ENCODE data around the gene PNPLA2. TPM values are rescaled to one million over a fixed set of nuclear protein-coding genes. Genes with fewer than 3 reads are reported as not detected.

PNPLA2 gene
- total and polyA plus RNA-seq, 2 donors, result 10.5 to 83.6 TPM

- 95% methylated on average over 11 of the region's 11 CpGs for WGBS
- no peaks in the 10 kb centered on the region for H3K4me1 ChIP-seq (ENCODE audit: control insufficient read depth in 2 of 2, insufficient read depth in 2 of 2, low read length in 2 of 2)
- peaks cover 0 to 6% of the 10 kb centered on the region in 2 donors for H3K36me3 ChIP-seq (ENCODE audit: control insufficient read depth in 2 of 2, insufficient read depth in 2 of 2, low read length in 1 of 2)
- H3K9me3 ChIP-seq (ENCODE audit: control insufficient read depth in 2 of 2, insufficient read depth in 1 of 2, low read length in 1 of 2), result peaks cover 0 to 1% of the 10 kb centered on the region in 2 donors
- H3K4me3 ChIP-seq (ENCODE audit: low read length in 2 of 2), result no peak overlapping the region
- no peaks in the 10 kb centered on the region for H3K27me3 ChIP-seq (ENCODE audit: control insufficient read depth in 2 of 2, insufficient read depth in 1 of 2, low read length in 1 of 2)
- DNase-seq (ENCODE audit: low read depth in 6 of 9, low spot score in 9 of 9), result no peak
- H3K27ac ChIP-seq (ENCODE audit: low read depth in 1 of 2, low read length in 1 of 2), result no peak overlapping the region
These were observed 46.2 kb downstream of the PNPLA2 start for GRCh38 chr11:864898-865297.

DNA sequence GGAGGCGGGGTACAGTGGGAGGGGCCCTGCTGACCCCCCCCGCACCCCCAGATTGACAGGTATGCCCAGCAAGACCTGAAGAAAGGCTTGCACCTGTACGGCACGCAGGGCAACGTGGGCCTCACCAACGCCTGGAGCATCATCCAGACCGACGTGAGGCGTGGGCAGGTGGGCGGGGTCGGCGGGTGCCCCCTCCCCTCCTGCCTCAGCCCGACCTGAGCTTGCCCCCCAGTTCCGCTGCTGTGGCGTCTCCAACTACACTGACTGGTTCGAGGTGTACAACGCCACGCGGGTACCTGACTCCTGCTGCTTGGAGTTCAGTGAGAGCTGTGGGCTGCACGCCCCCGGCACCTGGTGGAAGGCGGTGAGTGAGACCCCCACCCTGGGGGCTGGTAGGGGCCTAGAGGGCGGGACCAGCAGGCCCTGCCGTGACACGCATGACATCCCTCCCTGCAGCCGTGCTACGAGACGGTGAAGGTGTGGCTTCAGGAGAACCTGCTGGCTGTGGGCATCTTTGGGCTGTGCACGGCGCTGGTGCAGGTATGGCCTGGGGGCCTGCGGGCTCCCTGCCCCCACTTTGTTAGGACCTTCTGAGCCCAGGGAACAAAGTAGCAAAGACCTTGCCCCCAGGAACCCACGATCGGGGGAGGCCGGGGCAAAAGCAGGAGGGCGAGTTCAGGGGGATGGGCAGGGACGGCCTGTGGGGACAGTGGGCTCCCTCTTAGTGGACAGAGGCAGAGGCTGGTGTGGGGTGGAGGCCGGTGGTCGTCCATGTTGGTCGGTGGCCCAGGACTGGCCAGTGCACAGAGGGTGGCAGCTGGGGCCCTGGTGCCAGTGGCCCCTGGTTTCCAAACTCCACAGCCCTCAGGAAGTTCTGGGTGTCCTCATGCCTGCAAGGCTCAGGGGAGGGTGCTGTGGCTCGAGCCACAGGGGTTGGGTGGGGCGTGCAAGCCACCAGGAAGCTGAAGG is 47.0 kb downstream of the PNPLA2 start:
- H3K36me3 ChIP-seq (ENCODE audit: control insufficient read depth in 2 of 2, insufficient read depth in 2 of 2, low read length in 1 of 2), result peaks cover 0 to 6% of the 10 kb centered on the region in 2 donors
- H3K4me1 ChIP-seq (ENCODE audit: control insufficient read depth in 2 of 2, insufficient read depth in 2 of 2, low read length in 2 of 2), result no peaks in the 10 kb centered on the region
- H3K27ac ChIP-seq (ENCODE audit: low read depth in 1 of 2, low read length in 1 of 2), result no peak overlapping the region
- no peak overlapping the region for H3K4me3 ChIP-seq (ENCODE audit: low read length in 2 of 2)
- no peaks in the 10 kb centered on the region for H3K27me3 ChIP-seq (ENCODE audit: control insufficient read depth in 2 of 2, insufficient read depth in 1 of 2, low read length in 1 of 2)
- WGBS, result 92% methylated on average over 41 of the region's 41 CpGs
- DNase-seq (ENCODE audit: low read depth in 6 of 9, low spot score in 9 of 9), result no peak
- H3K9me3 ChIP-seq (ENCODE audit: control insufficient read depth in 2 of 2, insufficient read depth in 1 of 2, low read length in 1 of 2), result peaks cover 0 to 1% of the 10 kb centered on the region in 2 donors

- no peaks in the 10 kb centered on the region for H3K27me3 ChIP-seq (ENCODE audit: control insufficient read depth in 2 of 2, insufficient read depth in 1 of 2, low read length in 1 of 2)
- peaks cover 0 to 9% of the 10 kb centered on the region in 2 donors for H3K36me3 ChIP-seq (ENCODE audit: control insufficient read depth in 2 of 2, insufficient read depth in 2 of 2, low read length in 1 of 2)
- H3K4me1 ChIP-seq (ENCODE audit: control insufficient read depth in 2 of 2, insufficient read depth in 2 of 2, low read length in 2 of 2), result no peaks in the 10 kb centered on the region
- DNase-seq (ENCODE audit: low read depth in 6 of 9, low spot score in 9 of 9), result no peak
- WGBS, result 97% methylated on average over 14 of the region's 14 CpGs
- peaks cover 0 to 1% of the 10 kb centered on the region in 2 donors for H3K9me3 ChIP-seq (ENCODE audit: control insufficient read depth in 2 of 2, insufficient read depth in 1 of 2, low read length in 1 of 2)
- no peak overlapping the region for H3K4me3 ChIP-seq (ENCODE audit: low read length in 2 of 2)
- H3K27ac ChIP-seq (ENCODE audit: low read depth in 1 of 2, low read length in 1 of 2), result no peak overlapping the region
These were observed 47.8 kb downstream of the PNPLA2 start for GRCh38 chr11:866481-866880.

- Histone ChIP-seq H3K27me3 (ENCODE audit: control insufficient read depth in 2 of 2, insufficient read depth in 1 of 2, low read length in 1 of 2) (no peaks in the 10 kb centered on the region), H3K36me3 (ENCODE audit: control insufficient read depth in 2 of 2, insufficient read depth in 2 of 2, low read length in 1 of 2) (peaks cover 0 to 11% of the 10 kb centered on the region in 2 donors), H3K4me3 (ENCODE audit: low read length in 2 of 2) (no peak overlapping the region), H3K9me3 (ENCODE audit: control insufficient read depth in 2 of 2, insufficient read depth in 1 of 2, low read length in 1 of 2) (no peaks in the 10 kb centered on the region), H3K27ac (ENCODE audit: low read depth in 1 of 2, low read length in 1 of 2) (no peak overlapping the region), H3K4me1 (ENCODE audit: control insufficient read depth in 2 of 2, insufficient read depth in 2 of 2, low read length in 2 of 2) (no peaks in the 10 kb centered on the region)
- 94% methylated on average over 8 of the region's 8 CpGs for WGBS
- DNase-seq (ENCODE audit: low read depth in 6 of 9, low spot score in 9 of 9), result no peak
These were observed 49.2 kb downstream of the PNPLA2 start for GRCh38 chr11:867856-868358.

GRCh38 chr11:868394-868793 is 49.7 kb downstream of the PNPLA2 start:
- Histone ChIP-seq H3K36me3 (ENCODE audit: control insufficient read depth in 2 of 2, insufficient read depth in 2 of 2, low read length in 1 of 2) (peaks cover 0 to 11% of the 10 kb centered on the region in 2 donors), H3K4me3 (ENCODE audit: low read length in 2 of 2) (no peak overlapping the region), H3K4me1 (ENCODE audit: control insufficient read depth in 2 of 2, insufficient read depth in 2 of 2, low read length in 2 of 2) (no peaks in the 10 kb centered on the region), H3K9me3 (ENCODE audit: control insufficient read depth in 2 of 2, insufficient read depth in 1 of 2, low read length in 1 of 2) (no peaks in the 10 kb centered on the region), H3K27ac (ENCODE audit: low read depth in 1 of 2, low read length in 1 of 2) (no peak overlapping the region), H3K27me3 (ENCODE audit: control insufficient read depth in 2 of 2, insufficient read depth in 1 of 2, low read length in 1 of 2) (no peaks in the 10 kb centered on the region)
- WGBS, result 96% methylated on average over 17 of the region's 17 CpGs
- no peak for DNase-seq (ENCODE audit: low read depth in 6 of 9, low spot score in 9 of 9)

GRCh38 chr11:868802-869201 is 50.1 kb downstream of the PNPLA2 start:
- Histone ChIP-seq H3K9me3 (ENCODE audit: control insufficient read depth in 2 of 2, insufficient read depth in 1 of 2, low read length in 1 of 2) (no peaks in the 10 kb centered on the region), H3K27me3 (ENCODE audit: control insufficient read depth in 2 of 2, insufficient read depth in 1 of 2, low read length in 1 of 2) (no peaks in the 10 kb centered on the region), H3K4me3 (ENCODE audit: low read length in 2 of 2) (no peak overlapping the region), H3K4me1 (ENCODE audit: control insufficient read depth in 2 of 2, insufficient read depth in 2 of 2, low read length in 2 of 2) (no peaks in the 10 kb centered on the region), H3K27ac (ENCODE audit: low read depth in 1 of 2, low read length in 1 of 2) (no peak overlapping the region), H3K36me3 (ENCODE audit: control insufficient read depth in 2 of 2, insufficient read depth in 2 of 2, low read length in 1 of 2) (peaks cover 0 to 15% of the 10 kb centered on the region in 2 donors)
- WGBS, result 95% methylated on average over 12 of the region's 12 CpGs
- DNase-seq (ENCODE audit: low read depth in 6 of 9, low spot score in 9 of 9), result no peak

DNA sequence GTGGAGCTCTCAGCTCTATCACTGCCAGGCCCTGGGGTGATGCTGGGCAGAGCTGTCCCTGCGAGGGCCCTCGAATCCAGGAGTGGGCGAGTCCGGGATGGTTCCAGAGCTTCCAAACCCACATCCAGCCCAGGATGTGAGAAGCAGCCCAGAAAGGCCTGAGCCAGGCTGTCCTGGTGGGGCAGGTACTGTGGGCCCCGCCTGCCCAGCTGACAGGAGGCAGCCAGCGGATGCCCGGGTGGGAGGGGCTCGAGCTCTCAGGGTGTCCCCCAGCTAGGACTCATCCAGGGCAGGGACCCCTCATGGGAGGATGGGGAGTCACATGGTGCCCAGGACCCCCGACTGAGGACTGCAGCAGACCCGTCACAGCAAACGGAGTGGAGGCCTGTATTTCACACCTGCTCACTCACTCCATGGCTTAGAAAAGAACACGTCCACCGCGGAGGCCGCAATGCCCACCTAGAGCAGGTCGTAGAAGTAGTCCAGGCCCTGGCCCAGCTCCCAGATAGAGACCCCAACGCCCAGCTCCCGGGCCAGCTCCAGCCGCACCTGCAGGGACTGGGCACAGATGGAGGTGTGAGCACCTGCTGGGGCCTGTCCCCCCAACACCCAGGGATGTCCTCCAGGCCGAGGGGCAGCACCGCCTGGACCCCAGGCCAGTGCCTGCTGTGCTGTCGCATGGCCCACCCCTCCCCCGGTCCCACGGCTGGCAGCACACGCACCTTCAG is 50.8 kb downstream of the PNPLA2 start:
- Histone ChIP-seq H3K9me3 (ENCODE audit: control insufficient read depth in 2 of 2, insufficient read depth in 1 of 2, low read length in 1 of 2) (no peaks in the 10 kb centered on the region), H3K27me3 (ENCODE audit: control insufficient read depth in 2 of 2, insufficient read depth in 1 of 2, low read length in 1 of 2) (no peaks in the 10 kb centered on the region), H3K4me1 (ENCODE audit: control insufficient read depth in 2 of 2, insufficient read depth in 2 of 2, low read length in 2 of 2) (no peaks in the 10 kb centered on the region), H3K27ac (ENCODE audit: low read depth in 1 of 2, low read length in 1 of 2) (no peak overlapping the region), H3K4me3 (ENCODE audit: low read length in 2 of 2) (no peak overlapping the region), H3K36me3 (ENCODE audit: control insufficient read depth in 2 of 2, insufficient read depth in 2 of 2, low read length in 1 of 2) (peaks cover 2 to 18% of the 10 kb centered on the region in 2 donors)
- no peak for DNase-seq (ENCODE audit: low read depth in 6 of 9, low spot score in 9 of 9)
- WGBS, result 96% methylated on average over 25 of the region's 25 CpGs

DNA sequence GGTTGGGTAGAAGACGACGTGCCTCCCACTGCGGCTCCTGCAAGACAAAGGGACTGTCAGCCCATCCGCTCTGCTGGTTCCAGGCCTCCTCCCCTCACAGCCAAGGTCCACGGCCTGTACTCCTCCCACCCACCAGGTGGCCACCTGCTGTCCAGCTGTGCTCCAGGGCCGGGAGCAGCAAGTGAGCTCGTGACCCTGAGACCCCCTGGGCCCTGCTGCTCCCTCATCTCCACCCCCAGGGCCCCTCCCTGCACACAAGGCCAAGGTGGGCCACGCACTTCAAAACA is 51.4 kb downstream of the PNPLA2 start:
- no peaks in the 10 kb centered on the region for H3K9me3 ChIP-seq (ENCODE audit: control insufficient read depth in 2 of 2, insufficient read depth in 1 of 2, low read length in 1 of 2)
- H3K27ac ChIP-seq (ENCODE audit: low read depth in 1 of 2, low read length in 1 of 2), result no peak overlapping the region
- no peaks in the 10 kb centered on the region for H3K4me1 ChIP-seq (ENCODE audit: control insufficient read depth in 2 of 2, insufficient read depth in 2 of 2, low read length in 2 of 2)
- no peak for DNase-seq (ENCODE audit: low read depth in 6 of 9, low spot score in 9 of 9)
- peaks cover 6 to 23% of the 10 kb centered on the region in 2 donors for H3K36me3 ChIP-seq (ENCODE audit: control insufficient read depth in 2 of 2, insufficient read depth in 2 of 2, low read length in 1 of 2)
- WGBS, result 96% methylated on average over 8 of the region's 8 CpGs
- H3K4me3 ChIP-seq (ENCODE audit: low read length in 2 of 2), result no peak overlapping the region
- no peaks in the 10 kb centered on the region for H3K27me3 ChIP-seq (ENCODE audit: control insufficient read depth in 2 of 2, insufficient read depth in 1 of 2, low read length in 1 of 2)

GRCh38 chr11:870418-870817 is 51.7 kb downstream of the PNPLA2 start:
- Histone ChIP-seq H3K4me1 (ENCODE audit: control insufficient read depth in 2 of 2, insufficient read depth in 2 of 2, low read length in 2 of 2) (no peaks in the 10 kb centered on the region), H3K9me3 (ENCODE audit: control insufficient read depth in 2 of 2, insufficient read depth in 1 of 2, low read length in 1 of 2) (no peaks in the 10 kb centered on the region), H3K4me3 (ENCODE audit: low read length in 2 of 2) (no peak overlapping the region), H3K27me3 (ENCODE audit: control insufficient read depth in 2 of 2, insufficient read depth in 1 of 2, low read length in 1 of 2) (no peaks in the 10 kb centered on the region), H3K27ac (ENCODE audit: low read depth in 1 of 2, low read length in 1 of 2) (no peak overlapping the region), H3K36me3 (ENCODE audit: control insufficient read depth in 2 of 2, insufficient read depth in 2 of 2, low read length in 1 of 2) (peaks cover 8 to 23% of the 10 kb centered on the region in 2 donors)
- DNase-seq (ENCODE audit: low read depth in 6 of 9, low spot score in 9 of 9), result no peak
- 97% methylated on average over 8 of the region's 8 CpGs for WGBS

All from thymus (tissue), 11 donors.